Measurements from ENCODE around the gene ARSB.

ARSB gene

DNA sequence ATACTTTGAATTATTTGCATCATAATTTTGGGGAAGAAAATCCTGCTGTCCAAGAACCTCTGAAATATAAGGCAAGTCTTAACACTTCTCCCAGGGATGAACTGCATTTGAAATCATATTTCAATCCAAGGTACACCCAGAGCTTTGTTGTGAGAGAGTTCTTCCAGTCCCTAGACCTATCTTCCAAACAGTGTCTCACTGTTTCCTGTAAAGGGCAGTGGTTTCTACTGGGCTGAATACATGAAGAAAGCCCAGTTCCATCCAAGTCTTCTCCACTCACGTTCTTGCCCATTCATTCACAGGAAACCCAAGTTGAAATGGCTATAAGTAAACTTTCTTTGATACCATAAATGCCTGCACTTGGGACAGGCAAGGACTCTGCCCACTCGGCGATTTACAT lies 228.3 kb downstream of the ARSB start:
- H2BK15ac ChIP-seq (ENCODE audit: low read length), result no peak overlapping the region
- H3K9ac ChIP-seq (ENCODE audit: low read depth, low read length, poor library complexity), result no peak overlapping the region
- no peaks in the 10 kb centered on the region for H3K9me3 ChIP-seq (replicated peaks in 1 of 2; ENCODE audit: control insufficient read depth in 2 of 2, insufficient read depth in 1 of 2, low read depth in 1 of 2, low read length in 2 of 2)
- no peak overlapping the region for H2AK5ac ChIP-seq (ENCODE audit: low read depth, low read length)
- no peak overlapping the region for H2BK12ac ChIP-seq (ENCODE audit: low read length)
- H3K4ac ChIP-seq (ENCODE audit: low read length), result no peak overlapping the region
- no peak for DNase-seq (ENCODE audit: low spot score)
- H3K27me3 ChIP-seq (ENCODE audit: control insufficient read depth in 3 of 3, insufficient read depth in 3 of 3, low read depth in 1 of 3, low read length in 3 of 3), result peaks cover 0 to 5% (median 2%) of the 10 kb centered on the region in 3 experiments
- H3K4me2 ChIP-seq (ENCODE audit: insufficient read depth, low read length, poor library complexity, severe bottlenecking), result no peak overlapping the region
- no peak overlapping the region for H3K18ac ChIP-seq (ENCODE audit: low read length)
- no peak overlapping the region for H2BK5ac ChIP-seq (ENCODE audit: low read length)
- no peak overlapping the region for H4K91ac ChIP-seq (ENCODE audit: low read depth, low read length, poor library complexity)
- H2BK120ac ChIP-seq (ENCODE audit: low read depth, low read length), result no peak overlapping the region
- no peaks in the 10 kb centered on the region for H3K36me3 ChIP-seq (replicated peaks in 1 of 2; ENCODE audit: control insufficient read depth in 2 of 2, insufficient read depth in 2 of 2, low read length in 2 of 2)
- H4K8ac ChIP-seq (ENCODE audit: low read depth, low read length), result no peak overlapping the region
- WGBS, 2 donors (ENCODE audit: extremely low coverage in 2 of 2, insufficient read length in 2 of 2, insufficient replicate concordance in 1 of 2), result no CpG with 5 or more reads among the region's 3 CpGs
- H3K14ac ChIP-seq (ENCODE audit: low read length), result no peak overlapping the region
- no peak overlapping the region for H2AFZ ChIP-seq (ENCODE audit: low read length)
- no peak overlapping the region for H3K27ac ChIP-seq (replicated peaks; ENCODE audit: low read length)
- H3K79me1 ChIP-seq (ENCODE audit: low read depth, low read length), result no peaks in the 10 kb centered on the region
- no peak overlapping the region for H3K4me3 ChIP-seq (ENCODE audit: low read length in 2 of 2)
- no peaks in the 10 kb centered on the region for H3K4me1 ChIP-seq (ENCODE audit: control insufficient read depth in 2 of 2, insufficient read depth in 1 of 2, low read depth in 1 of 2, low read length in 2 of 2)
- no peak overlapping the region for H3K23ac ChIP-seq (ENCODE audit: low read depth, low read length, poor library complexity)

DNA sequence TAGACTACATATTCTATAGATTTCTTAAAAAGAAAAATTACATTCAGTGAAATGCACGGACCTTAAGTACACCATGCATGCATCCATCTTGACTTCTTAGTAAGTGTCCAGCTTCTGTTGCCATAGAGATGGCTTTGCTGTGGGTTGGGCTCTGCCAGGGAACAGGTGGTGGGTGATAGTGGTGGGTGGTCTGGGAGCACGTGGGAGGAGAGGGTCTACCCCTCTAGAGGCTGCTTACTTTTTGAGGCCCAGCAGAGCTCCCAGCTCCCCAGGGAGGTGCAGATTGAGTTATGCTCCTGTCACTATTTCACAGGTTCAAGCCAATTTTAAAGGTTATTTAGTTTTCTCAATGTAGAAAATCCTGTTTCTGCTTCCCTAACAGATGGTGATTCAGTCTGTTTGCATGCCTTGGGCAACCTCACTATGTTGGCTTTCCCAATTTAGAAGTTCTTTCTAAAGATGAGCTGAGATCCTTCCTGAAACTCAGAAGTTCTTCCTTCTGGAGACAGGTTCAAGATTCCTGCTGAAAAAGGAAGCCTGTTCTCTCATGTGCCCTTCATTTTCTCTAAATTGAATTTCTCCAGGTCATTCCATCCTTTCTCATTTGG lies 229.2 kb downstream of the ARSB start:
- H2BK12ac ChIP-seq (ENCODE audit: low read length), result no peak overlapping the region
- no peak overlapping the region for H3K27ac ChIP-seq (replicated peaks; ENCODE audit: low read length)
- H2BK120ac ChIP-seq (ENCODE audit: low read depth, low read length), result no peak overlapping the region
- no peak overlapping the region for H4K8ac ChIP-seq (ENCODE audit: low read depth, low read length)
- no peak overlapping the region for H3K4ac ChIP-seq (ENCODE audit: low read length)
- no peak for DNase-seq (ENCODE audit: low spot score)
- H3K79me1 ChIP-seq (ENCODE audit: low read depth, low read length), result no peaks in the 10 kb centered on the region
- no peak overlapping the region for H2BK5ac ChIP-seq (ENCODE audit: low read length)
- no peak overlapping the region for H3K9ac ChIP-seq (ENCODE audit: low read depth, low read length, poor library complexity)
- H3K18ac ChIP-seq (ENCODE audit: low read length), result no peak overlapping the region
- no CpG with 5 or more reads among the region's 2 CpGs for WGBS, 2 donors (ENCODE audit: extremely low coverage in 2 of 2, insufficient read length in 2 of 2, insufficient replicate concordance in 1 of 2)
- H3K4me3 ChIP-seq (ENCODE audit: low read length in 2 of 2), result no peak overlapping the region
- peaks cover 0 to 11% (median 2%) of the 10 kb centered on the region in 3 experiments for H3K27me3 ChIP-seq (ENCODE audit: control insufficient read depth in 3 of 3, insufficient read depth in 3 of 3, low read depth in 1 of 3, low read length in 3 of 3)
- H2BK15ac ChIP-seq (ENCODE audit: low read length), result no peak overlapping the region
- H3K23ac ChIP-seq (ENCODE audit: low read depth, low read length, poor library complexity), result no peak overlapping the region
- H3K4me1 ChIP-seq (ENCODE audit: control insufficient read depth in 2 of 2, insufficient read depth in 1 of 2, low read depth in 1 of 2, low read length in 2 of 2), result no peaks in the 10 kb centered on the region
- H3K14ac ChIP-seq (ENCODE audit: low read length), result no peak overlapping the region
- no peak overlapping the region for H4K91ac ChIP-seq (ENCODE audit: low read depth, low read length, poor library complexity)
- no peaks in the 10 kb centered on the region for H3K36me3 ChIP-seq (replicated peaks in 1 of 2; ENCODE audit: control insufficient read depth in 2 of 2, insufficient read depth in 2 of 2, low read length in 2 of 2)
- H3K9me3 ChIP-seq (replicated peaks in 1 of 2; ENCODE audit: control insufficient read depth in 2 of 2, insufficient read depth in 1 of 2, low read depth in 1 of 2, low read length in 2 of 2), result no peaks in the 10 kb centered on the region
- no peak overlapping the region for H2AK5ac ChIP-seq (ENCODE audit: low read depth, low read length)
- no peak overlapping the region for H2AFZ ChIP-seq (ENCODE audit: low read length)
- no peak overlapping the region for H3K4me2 ChIP-seq (ENCODE audit: insufficient read depth, low read length, poor library complexity, severe bottlenecking)

DNA sequence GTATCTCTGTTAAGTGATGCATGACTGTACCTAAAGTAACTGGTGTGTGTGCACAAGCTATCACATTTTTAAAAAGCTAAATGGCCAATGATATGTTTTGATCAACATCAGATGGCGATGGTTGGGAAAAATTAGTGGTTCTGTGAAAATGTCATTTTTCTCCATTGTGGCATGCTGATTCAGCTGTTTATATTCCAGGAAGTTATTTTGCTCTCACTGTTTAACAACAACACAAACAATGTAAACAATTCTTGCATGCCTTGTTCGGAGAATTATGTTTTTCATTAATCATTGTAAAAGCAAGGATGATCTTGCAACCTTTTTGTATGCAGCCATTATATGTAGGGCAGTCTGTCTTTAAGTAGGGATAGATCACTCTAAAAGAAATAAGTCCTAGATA lies 230.5 kb downstream of the ARSB start:
- no peak overlapping the region for H3K27ac ChIP-seq (replicated peaks; ENCODE audit: low read length)
- H3K4me2 ChIP-seq (ENCODE audit: insufficient read depth, low read length, poor library complexity, severe bottlenecking), result no peak overlapping the region
- H3K79me1 ChIP-seq (ENCODE audit: low read depth, low read length), result no peaks in the 10 kb centered on the region
- no peak overlapping the region for H2AFZ ChIP-seq (ENCODE audit: low read length)
- DNase-seq (ENCODE audit: low spot score), result no peak
- no peak overlapping the region for H3K4me3 ChIP-seq (ENCODE audit: low read length in 2 of 2)
- H3K4ac ChIP-seq (ENCODE audit: low read length), result no peak overlapping the region
- no peak overlapping the region for H2BK15ac ChIP-seq (ENCODE audit: low read length)
- peaks cover 0 to 11% (median 2%) of the 10 kb centered on the region in 3 experiments for H3K27me3 ChIP-seq (ENCODE audit: control insufficient read depth in 3 of 3, insufficient read depth in 3 of 3, low read depth in 1 of 3, low read length in 3 of 3)
- no peak overlapping the region for H3K23ac ChIP-seq (ENCODE audit: low read depth, low read length, poor library complexity)
- no peak overlapping the region for H3K9ac ChIP-seq (ENCODE audit: low read depth, low read length, poor library complexity)
- H4K8ac ChIP-seq (ENCODE audit: low read depth, low read length), result no peak overlapping the region
- no peak overlapping the region for H4K91ac ChIP-seq (ENCODE audit: low read depth, low read length, poor library complexity)
- no peak overlapping the region for H2AK5ac ChIP-seq (ENCODE audit: low read depth, low read length)
- whole genome bisulfite sequencing, 2 donors (ENCODE audit: extremely low coverage in 2 of 2, insufficient read length in 2 of 2, insufficient replicate concordance in 1 of 2), result no CpG with 5 or more reads among the region's 2 CpGs
- no peaks in the 10 kb centered on the region for H3K9me3 ChIP-seq (replicated peaks in 1 of 2; ENCODE audit: control insufficient read depth in 2 of 2, insufficient read depth in 1 of 2, low read depth in 1 of 2, low read length in 2 of 2)
- H2BK12ac ChIP-seq (ENCODE audit: low read length), result no peak overlapping the region
- no peak overlapping the region for H2BK5ac ChIP-seq (ENCODE audit: low read length)
- no peak overlapping the region for H3K18ac ChIP-seq (ENCODE audit: low read length)
- no peak overlapping the region for H2BK120ac ChIP-seq (ENCODE audit: low read depth, low read length)
- H3K14ac ChIP-seq (ENCODE audit: low read length), result no peak overlapping the region
- no peaks in the 10 kb centered on the region for H3K4me1 ChIP-seq (ENCODE audit: control insufficient read depth in 2 of 2, insufficient read depth in 1 of 2, low read depth in 1 of 2, low read length in 2 of 2)
- H3K36me3 ChIP-seq (replicated peaks in 1 of 2; ENCODE audit: control insufficient read depth in 2 of 2, insufficient read depth in 2 of 2, low read length in 2 of 2), result no peaks in the 10 kb centered on the region

DNA sequence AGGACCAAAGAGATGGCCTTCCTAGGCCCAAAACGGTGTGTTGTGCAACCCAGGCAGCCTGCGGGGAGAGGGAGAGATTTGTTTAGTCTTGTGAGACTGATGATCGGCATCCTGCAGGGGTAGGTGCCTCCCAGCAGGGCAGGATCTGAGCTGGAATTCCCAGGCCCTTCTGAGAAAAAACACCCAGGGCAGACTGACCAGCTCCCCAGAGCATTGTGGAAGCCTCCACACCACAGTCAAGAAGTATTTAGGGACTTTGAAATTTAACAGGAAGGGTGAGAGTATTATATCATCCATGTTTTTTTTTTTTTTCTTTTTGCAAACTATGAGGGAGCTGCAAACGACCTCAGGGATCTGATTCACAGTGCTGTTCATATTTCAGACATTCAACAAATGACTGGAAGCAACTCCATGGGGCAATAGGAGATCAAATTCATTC lies 232.0 kb downstream of the ARSB start:
- no peak overlapping the region for H3K4ac ChIP-seq (ENCODE audit: low read length)
- no peak overlapping the region for H3K14ac ChIP-seq (ENCODE audit: low read length)
- H3K4me3 ChIP-seq (ENCODE audit: low read length in 2 of 2), result no peak overlapping the region
- H3K9me3 ChIP-seq (replicated peaks in 1 of 2; ENCODE audit: control insufficient read depth in 2 of 2, insufficient read depth in 1 of 2, low read depth in 1 of 2, low read length in 2 of 2), result no peaks in the 10 kb centered on the region
- no peak overlapping the region for H2AK5ac ChIP-seq (ENCODE audit: low read depth, low read length)
- no peaks in the 10 kb centered on the region for H3K79me1 ChIP-seq (ENCODE audit: low read depth, low read length)
- H3K27ac ChIP-seq (replicated peaks; ENCODE audit: low read length), result no peak overlapping the region
- H2BK15ac ChIP-seq (ENCODE audit: low read length), result no peak overlapping the region
- no peak overlapping the region for H4K8ac ChIP-seq (ENCODE audit: low read depth, low read length)
- H3K9ac ChIP-seq (ENCODE audit: low read depth, low read length, poor library complexity), result no peak overlapping the region
- H2BK5ac ChIP-seq (ENCODE audit: low read length), result no peak overlapping the region
- DNase-seq (ENCODE audit: low spot score), result no peak
- H3K4me2 ChIP-seq (ENCODE audit: insufficient read depth, low read length, poor library complexity, severe bottlenecking), result no peak overlapping the region
- no peak overlapping the region for H3K18ac ChIP-seq (ENCODE audit: low read length)
- H3K4me1 ChIP-seq (ENCODE audit: control insufficient read depth in 2 of 2, insufficient read depth in 1 of 2, low read depth in 1 of 2, low read length in 2 of 2), result no peaks in the 10 kb centered on the region
- peaks cover 0 to 11% (median 2%) of the 10 kb centered on the region in 3 experiments for H3K27me3 ChIP-seq (ENCODE audit: control insufficient read depth in 3 of 3, insufficient read depth in 3 of 3, low read depth in 1 of 3, low read length in 3 of 3)
- no CpG with 5 or more reads among the region's 4 CpGs for WGBS, 2 donors (ENCODE audit: extremely low coverage in 2 of 2, insufficient read length in 2 of 2, insufficient replicate concordance in 1 of 2)
- H3K36me3 ChIP-seq (replicated peaks in 1 of 2; ENCODE audit: control insufficient read depth in 2 of 2, insufficient read depth in 2 of 2, low read length in 2 of 2), result no peaks in the 10 kb centered on the region
- no peak overlapping the region for H2AFZ ChIP-seq (ENCODE audit: low read length)
- H4K91ac ChIP-seq (ENCODE audit: low read depth, low read length, poor library complexity), result no peak overlapping the region
- no peak overlapping the region for H2BK12ac ChIP-seq (ENCODE audit: low read length)
- no peak overlapping the region for H3K23ac ChIP-seq (ENCODE audit: low read depth, low read length, poor library complexity)
- H2BK120ac ChIP-seq (ENCODE audit: low read depth, low read length), result no peak overlapping the region
